ENCODE data around the gene HDGFL2.
"Not testable (repeated sequence)": the region's sequence is repeated elsewhere in the genome, so short reads cannot be mapped to it uniquely, and the experiment has no call there.

HDGFL2 gene

GRCh38 chr19:4516939-4517300 is 44.8 kb downstream of the HDGFL2 start:
- DNase-seq: no peak

- no peak for DNase-seq
Measured at GRCh38 chr19:4517451-4518057, 45.5 kb downstream of the HDGFL2 start.

- no peak for DNase-seq
Measured at GRCh38 chr19:4518345-4519171, 46.5 kb downstream of the HDGFL2 start, which contains the start of gene PLIN4. TSS of gene PLIN4 (minus strand) at chr19:4518486. CDS start at chr19:4518272, 214 bp downstream.

- no peak for DNase-seq
Measured at GRCh38 chr19:4519172-4519496, 47.0 kb downstream of the HDGFL2 start.

- DNase-seq: no peak
Measured at GRCh38 chr19:4519521-4520277, 47.6 kb downstream of the HDGFL2 start.

- no peak for DNase-seq
Measured at GRCh38 chr19:4521170-4521887, 49.2 kb downstream of the HDGFL2 start.

GRCh38 chr19:4521888-4522242 is 49.8 kb downstream of the HDGFL2 start:
- no peak for DNase-seq

GRCh38 chr19:4522291-4523002 is 50.4 kb downstream of the HDGFL2 start:
- DNase-seq: no peak

GRCh38 chr19:4523306-4524110 is 51.4 kb downstream of the HDGFL2 start:
- peak; percentile 44 to 56 for DNase-seq

GRCh38 chr19:4524808-4525562 is 52.9 kb downstream of the HDGFL2 start:
- DNase-seq: peak; percentile 80 to 81

GRCh38 chr19:4525563-4526002 is 53.5 kb downstream of the HDGFL2 start:
- DNase-seq: no peak

- DNase-seq: not testable (repeated sequence)
Measured at GRCh38 chr19:4527377-4527776, 55.3 kb downstream of the HDGFL2 start.

GRCh38 chr19:4528843-4529242 is 56.7 kb downstream of the HDGFL2 start:
- DNase-seq: no peak

GRCh38 chr19:4529924-4530522 is 57.9 kb downstream of the HDGFL2 start:
- no peak for DNase-seq

GRCh38 chr19:4531562-4532165 is 59.6 kb downstream of the HDGFL2 start:
- DNase-seq: no peak

GRCh38 chr19:4533334-4533733 is 61.2 kb downstream of the HDGFL2 start:
- DNase-seq: no peak

- DNase-seq: no peak
Measured at GRCh38 chr19:4533835-4534424, 61.8 kb downstream of the HDGFL2 start.

- peak; percentile 54 to 61 for DNase-seq
Measured at GRCh38 chr19:4534836-4535658, 63.0 kb downstream of the HDGFL2 start, which contains the start of gene PLIN5. TSS of gene PLIN5 (minus strand) at chr19:4535224. CDS start at chr19:4534074, 1,150 bp downstream.
